Left lobe of liver (tissue), 2 donors: ENCODE measurements around the gene KAZALD1. TPM values are rescaled to one million over a fixed set of nuclear protein-coding genes. Genes with fewer than 3 reads are reported as not detected.

Experiments
- ATAC-seq: fragments of 200-7000 bp; cut with Tn5 transposase; one replicate; pipeline ENCODE4 v1.9.1; 2020; ENCODE audit warnings: mild to moderate bottlenecking, moderate library complexity
- DNase-seq: peaks from one replicate; pipeline ENCODE4 v3.0.0-alpha.2; 2020; ENCODE audit warnings: low spot score
- total RNA-seq: library from RNA; stranded (reverse); gene quantifications from one replicate; pipeline ENCODE4 v1.2.1, GENCODE V29; 2021
- donor health status: DM: no; HTN: no; CAD: no; lungs with moderate emphysema.
- donor health status: DM: no; HTN: yes; CAD: no.

The KAZALD1 gene, protein sequence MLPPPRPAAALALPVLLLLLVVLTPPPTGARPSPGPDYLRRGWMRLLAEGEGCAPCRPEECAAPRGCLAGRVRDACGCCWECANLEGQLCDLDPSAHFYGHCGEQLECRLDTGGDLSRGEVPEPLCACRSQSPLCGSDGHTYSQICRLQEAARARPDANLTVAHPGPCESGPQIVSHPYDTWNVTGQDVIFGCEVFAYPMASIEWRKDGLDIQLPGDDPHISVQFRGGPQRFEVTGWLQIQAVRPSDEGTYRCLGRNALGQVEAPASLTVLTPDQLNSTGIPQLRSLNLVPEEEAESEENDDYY
- 0.78 TPM for total RNA-seq

DNA sequence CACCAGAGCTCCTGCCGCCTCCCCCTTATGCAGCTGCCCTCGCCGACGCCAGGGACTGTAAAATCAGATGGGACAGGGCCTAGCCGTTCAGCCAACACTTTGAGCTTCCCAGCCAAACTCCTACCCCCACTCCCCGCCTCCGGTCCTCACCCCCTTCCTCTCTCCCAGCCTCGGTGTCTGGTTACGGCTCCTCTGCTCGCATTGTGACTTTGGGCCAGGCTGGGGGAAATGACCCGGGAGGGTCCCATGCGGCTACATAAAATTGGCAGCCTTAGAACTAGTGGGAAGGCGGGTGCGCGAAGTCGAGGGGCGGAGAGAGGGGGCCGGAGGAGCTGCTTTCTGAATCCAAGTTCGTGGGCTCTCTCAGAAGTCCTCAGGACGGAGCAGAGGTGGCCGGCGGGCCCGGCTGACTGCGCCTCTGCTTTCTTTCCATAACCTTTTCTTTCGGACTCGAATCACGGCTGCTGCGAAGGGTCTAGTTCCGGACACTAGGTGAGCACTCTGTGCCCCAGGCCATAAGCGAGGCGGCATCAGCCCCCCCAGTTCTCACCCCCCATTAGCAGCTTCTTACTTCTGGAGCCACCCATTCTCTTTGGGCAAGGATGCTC is at the start of gene KAZALD1:
Gene KAZALD1 (plus strand): TSS at position 366 of the 608 bp plus-strand sequence. CDS start 604 bp downstream, outside the sequence.
- ATAC-seq, result no peak
- DNase-seq, result no peak

DNA sequence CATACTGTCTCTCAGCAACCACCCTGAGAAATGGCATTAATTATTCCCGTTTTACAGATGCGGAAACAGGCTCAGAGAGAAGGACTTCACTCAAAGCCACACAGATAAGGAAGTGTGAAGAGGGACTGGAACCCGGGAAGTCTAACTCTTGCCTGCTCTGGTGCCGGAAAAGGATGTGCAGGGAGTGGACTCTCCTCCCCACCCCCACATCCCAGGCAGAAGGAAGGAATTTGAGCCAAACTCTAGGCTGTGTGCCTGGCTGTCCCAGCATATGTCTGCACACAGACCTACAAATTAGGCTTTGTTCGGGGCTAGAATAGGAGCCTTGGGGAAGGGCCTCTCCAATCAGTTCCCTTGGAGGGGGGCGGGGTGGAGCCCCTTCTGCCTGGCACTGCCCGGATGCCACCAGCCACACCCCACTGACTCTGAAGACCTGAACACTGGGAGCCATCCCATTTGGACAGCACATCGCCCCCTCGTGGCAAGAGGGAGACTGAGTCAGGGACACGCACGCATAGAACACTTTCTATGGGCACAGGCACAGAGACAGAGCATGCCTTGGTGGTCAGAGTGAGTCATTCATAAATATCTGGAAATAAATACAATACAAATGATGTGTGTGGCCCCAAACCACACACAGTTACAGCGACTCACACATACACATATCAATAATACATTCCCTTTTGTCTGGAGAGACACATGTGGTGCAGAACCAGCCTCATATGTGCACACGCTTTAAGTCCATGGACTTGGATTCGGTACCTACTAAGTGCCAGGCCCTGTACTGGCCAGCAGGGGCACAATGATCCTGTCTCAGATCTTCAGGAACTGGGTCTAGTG is 49.0 kb upstream of the KAZALD1 start:
- DNase-seq, result peak; percentile 81
- ATAC-seq, result peak; percentile 86

DNA sequence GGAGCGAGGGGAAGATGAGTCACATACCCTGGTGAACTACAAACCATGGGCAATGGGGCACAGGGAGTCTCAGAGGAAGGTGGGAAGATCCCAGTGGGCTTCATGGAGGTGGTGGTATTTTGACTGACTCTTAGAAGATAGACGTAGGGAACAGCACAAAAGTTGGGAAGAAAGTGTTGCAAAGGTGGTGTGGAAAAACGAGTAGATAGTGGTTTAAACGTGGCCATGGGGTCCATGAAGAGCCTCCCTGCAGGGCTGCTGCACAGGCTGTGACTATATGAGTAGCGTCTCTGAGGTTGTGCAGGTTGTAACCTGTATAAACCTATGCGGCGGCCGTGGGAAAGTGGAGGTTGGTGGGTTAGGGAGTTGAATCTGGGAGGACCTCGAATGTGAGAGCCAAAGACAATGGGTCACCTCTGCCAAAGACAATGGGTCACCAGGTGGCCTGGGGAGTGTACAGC is 48.4 kb upstream of the KAZALD1 start:
- ATAC-seq, result no peak
- no peak for DNase-seq

DNA sequence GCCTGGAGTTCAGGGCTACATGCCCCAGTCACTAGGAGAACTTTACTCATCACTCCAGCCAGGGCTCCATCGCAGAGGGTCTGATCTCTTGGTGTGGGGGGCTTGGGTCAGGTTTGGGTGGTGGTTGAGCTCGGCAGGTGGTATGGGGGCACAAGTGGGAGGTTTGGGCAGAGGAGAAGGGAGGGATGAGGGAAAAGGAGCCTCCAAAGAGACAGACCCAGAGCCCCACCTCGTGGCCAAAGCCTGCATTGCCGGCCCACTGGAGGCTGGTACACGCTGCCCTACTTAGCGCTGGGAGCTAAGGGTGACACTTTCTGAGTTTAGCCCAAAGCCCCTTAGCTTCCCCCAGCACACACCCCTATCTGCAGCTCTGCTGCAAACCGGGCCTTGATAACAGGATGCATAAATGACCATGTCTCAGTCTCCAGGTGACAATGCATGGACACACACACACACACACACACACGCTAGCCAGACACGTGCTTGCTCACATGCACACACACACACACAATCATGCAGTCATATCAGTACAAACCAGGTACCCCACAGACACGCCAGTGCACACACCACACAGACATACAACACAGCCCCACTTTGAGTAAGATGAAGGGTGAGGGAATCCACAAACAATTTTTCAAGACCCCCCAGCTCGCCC is 47.4 kb upstream of the KAZALD1 start:
- DNase-seq (peak; percentile 81), ATAC-seq (peak; percentile 86)

DNA sequence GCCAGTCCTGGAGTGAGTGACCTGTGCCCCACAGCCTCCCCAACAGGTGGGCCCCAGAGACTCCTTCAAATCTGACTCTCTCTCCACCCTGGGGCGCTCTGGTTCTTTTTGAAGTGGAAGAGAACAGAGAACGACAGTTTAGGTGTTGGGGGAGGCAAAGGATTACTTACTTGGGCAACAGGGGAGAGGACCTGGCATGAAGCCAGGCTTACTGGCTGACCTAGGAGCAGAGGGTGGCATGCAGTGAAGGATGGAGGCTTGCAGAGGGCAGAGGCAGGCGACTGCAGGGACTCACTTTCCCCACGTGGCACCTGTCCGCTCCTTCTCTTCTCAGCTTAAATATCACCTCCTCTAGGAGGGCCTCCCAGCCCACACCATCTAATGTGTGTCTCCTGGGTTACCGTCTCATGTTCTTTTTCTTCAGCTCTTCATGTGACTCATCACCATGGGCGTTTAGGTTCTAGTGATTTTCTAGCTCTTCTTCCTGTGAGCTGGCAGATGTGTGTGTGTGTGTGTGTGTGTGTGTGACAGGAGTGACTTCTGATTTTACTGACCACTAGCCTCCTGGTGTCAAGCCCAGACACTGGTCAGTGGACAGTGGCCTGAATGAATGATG is 46.7 kb upstream of the KAZALD1 start:
- DNase-seq, result no peak

DNA sequence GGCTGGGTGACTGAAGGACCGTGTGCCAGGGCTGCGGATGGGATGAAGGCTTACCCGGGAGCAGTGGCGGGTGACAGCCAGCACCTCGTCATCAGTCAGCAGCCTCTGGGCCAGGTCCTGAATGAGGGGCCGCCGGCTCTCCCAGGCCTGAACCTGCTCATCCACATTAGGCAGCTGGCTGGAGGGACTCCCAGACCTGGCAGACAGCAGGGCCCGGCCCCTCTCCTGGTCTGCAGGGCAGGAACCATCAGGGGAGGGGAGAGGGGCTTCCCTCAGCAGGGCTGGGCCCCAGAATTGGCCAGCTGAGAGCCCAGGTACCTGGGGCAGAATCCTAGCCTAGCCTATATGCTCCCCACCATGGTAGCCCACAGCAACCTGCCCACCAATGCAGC is 46.2 kb upstream of the KAZALD1 start:
- DNase-seq (no peak), ATAC-seq (no peak)

More for the DNA sequence above, 46.7 kb upstream of the KAZALD1 start:
- ATAC-seq, result no peak

DNA sequence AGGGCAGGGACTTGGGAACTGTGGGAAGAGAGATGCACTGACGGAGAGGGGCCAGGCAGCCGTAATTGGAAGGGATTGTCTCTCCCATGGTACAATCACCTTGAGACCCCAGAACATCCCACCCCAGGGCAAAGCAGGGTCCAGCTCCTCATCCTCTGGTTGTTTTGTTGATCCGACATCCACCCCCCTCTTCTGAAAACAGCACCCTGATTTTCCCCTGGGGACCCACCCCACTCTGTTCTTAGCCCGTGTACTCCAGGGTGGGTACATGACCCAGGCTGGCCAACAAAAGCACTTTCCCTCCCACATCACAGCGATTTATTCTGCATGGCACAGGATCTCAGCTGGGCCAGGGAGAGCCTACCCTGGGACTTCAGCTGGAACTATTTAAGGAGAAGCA is 45.0 kb upstream of the KAZALD1 start:
- DNase-seq (no peak), ATAC-seq (no peak)

DNA sequence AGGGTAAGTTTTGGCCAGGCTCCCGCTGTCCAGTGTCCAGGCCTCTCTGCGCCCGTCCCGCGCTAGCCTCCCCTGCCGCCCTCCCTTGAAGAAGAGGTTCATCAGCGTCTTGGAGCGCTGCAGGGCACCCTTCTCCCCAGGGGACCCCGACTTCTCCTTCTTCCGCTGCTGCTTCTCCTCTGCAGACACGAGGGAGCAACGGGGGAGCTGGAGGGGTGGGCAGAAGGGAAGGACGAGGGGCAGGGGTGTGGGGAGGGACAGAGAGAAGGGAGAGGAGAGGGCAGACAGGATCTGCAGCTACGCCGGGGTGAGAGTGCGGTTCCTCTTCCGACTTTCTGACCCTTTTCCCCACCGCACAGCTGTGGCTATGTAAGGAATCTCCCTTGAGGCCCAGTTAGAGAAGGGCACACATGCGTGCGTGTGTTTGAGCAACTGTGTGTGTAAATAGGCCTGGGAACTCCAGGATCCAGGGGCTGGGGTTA is 43.6 kb upstream of the KAZALD1 start:
- DNase-seq, result no peak

DNA sequence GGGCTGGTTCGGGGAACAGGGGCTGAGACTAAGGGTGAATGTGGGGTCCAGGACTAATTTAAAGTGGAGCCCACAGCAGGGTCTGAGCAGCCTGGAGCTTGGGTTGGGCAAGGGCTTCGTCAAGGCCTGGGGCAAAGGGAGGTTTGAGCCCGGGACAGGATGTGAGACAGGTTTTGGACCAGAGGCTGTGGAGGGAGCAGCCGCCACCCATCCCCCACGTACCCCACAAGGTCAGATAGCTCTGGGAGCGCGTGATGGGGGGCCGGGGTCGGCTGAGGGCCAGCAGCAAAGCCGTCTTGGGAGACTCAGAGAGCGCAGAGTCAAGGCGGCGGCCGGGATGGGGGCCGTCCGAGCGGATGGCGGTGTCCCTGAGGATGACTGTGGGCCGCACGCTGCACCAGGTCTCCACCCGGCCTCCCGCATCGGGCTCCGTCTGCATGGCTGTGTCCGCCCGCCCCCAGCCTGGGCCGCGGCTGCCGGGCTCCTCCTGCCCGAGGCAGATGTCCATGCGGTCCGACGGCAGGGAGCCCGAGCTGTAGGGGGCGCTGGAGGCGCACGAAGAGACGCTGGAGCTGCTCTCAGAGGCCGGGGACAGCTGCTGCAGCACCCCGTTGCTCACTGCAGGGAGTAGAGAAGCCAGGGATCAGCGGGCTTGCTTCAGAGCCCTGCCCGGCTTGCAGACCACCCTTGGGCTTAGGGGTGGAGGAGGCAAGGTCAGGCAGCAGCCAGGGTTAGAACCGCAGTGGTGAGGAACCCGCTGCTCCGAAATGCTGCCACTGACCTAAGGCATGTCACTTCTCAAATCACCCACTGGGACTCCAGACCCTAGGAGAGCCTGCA is 43.0 kb upstream of the KAZALD1 start:
- DNase-seq (peak; percentile 67), ATAC-seq (peak; percentile 70)

More for the DNA sequence above, 43.6 kb upstream of the KAZALD1 start:
- ATAC-seq, result no peak

DNA sequence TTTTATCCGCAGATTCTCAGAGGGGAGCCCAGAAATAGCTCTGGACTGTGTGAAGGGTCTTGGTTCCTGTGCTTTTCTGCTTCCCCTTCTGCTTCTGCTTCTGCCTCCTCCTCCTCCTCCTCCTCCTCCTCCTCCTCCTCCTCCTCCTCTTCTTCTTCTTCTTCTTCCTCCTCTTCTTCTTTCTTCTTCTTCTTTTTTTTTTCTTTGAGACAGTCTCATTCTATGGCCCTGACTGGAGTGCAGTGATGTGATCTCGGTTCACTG is 42.4 kb upstream of the KAZALD1 start:
- no peak for ATAC-seq
- DNase-seq, result no peak

DNA sequence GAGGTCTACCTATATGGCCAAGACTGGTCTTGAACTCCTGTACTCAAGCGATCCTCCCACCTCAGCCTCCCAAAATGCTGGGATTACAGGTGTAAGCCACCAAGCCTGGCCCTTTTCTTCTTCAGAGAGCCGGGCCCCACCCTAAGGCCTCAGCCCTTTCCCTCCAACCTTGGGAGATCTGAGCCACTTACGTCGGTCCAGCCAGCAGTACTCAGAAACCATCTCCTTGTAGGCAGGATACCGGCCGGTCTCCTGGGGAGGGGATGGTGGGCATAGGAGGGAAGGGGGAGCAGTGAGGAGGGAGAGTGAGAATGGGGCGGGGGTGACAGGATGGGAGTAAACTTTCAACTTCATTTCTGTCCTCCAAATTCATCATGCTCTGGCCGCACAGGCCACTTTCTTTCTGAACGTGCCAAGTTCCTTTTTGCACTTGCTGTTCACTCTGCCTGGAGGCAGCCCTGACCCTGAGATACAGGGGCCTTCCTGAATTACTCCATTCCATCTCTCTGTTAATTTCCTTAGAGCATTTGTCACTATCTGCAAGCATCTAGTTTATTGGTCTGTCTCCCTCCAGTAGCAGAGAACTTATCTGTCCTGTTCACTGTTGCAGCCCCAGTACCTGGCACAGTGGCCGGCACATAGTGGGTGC is 41.2 kb upstream of the KAZALD1 start:
- no peak for DNase-seq
- no peak for ATAC-seq

DNA sequence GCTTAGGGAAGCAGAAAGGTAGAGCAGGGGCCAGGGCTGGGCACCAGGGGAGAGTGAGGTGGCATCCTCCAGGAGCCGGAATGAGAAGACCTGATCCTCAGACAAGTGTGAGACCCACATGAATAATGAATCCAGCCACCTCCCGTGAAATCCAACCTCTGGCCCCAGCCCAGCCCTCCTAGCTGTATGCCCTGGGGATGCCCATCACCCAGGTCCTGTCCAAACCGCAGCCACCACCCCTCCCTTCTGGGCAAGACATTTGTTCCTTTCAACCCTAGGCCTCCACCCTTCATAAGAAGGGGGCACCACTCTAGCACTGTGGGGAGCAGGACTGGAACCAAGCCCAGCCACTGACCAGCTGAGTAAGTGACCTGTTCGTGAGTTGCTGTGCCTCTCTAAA is 40.5 kb upstream of the KAZALD1 start:
- DNase-seq, result no peak
- no peak for ATAC-seq

DNA sequence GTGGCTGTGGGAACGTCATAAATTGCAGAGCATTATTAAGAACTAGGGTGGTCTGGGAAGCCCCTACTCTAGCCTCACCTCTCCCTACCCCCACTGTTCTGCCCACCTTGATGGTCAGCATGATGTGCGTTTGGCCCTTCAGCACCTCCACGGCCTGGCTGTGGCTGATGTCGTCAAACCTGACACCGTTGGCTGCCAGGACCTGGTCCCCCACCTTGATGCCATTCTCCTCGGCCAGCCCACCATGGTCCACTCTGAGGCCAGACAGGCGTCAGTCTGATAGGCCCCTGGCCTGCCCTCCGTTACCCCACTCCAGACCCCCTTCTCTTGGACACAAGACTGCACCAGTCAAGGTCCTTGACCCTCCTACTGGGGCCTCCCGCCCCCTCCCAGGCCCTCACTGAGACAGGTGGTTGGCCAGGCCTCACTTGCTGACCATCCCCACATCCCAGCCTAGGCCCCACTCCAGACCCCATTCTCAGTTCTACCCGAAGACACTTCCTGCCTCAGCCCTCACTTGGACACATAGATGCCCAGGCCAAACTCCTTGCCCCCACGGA is 40.0 kb upstream of the KAZALD1 start:
- no peak for ATAC-seq
- DNase-seq, result no peak

DNA sequence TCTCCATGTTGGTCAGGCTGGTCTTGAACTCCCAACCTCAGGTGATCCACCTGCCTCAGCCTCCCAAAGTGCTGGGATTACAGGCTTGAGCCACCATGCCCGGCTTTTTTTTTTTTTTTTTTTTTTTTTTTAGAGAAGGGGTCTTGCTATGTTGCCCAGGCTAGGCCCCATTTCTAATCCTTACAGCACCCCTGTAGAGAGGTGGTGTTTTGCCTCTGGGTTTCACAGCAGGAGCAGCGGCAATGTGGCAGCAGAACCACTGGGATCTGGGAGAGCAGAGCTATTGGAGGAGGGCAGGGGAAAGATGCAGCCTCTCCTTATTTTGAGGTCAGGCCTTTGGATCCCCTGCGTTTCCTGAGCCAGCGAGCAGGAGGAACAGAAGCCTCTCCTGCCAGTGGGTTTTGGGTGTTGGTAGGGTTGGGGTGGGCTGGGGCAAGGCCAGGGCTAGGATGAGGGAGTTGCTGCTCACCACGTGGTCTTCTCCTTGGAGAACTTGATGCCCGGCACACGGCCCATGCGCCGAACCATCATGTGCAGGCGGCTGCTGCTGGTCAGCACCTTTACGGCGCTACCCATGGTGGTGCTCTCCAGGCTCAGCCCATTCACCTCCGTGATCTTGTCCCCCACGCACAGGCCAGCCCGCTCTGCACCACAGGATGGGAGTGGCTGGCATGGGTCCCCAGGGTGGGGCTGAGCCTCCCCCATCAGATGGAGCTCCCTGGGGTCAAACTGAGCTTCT is 38.7 kb upstream of the KAZALD1 start:
- ATAC-seq (no peak), DNase-seq (no peak)

DNA sequence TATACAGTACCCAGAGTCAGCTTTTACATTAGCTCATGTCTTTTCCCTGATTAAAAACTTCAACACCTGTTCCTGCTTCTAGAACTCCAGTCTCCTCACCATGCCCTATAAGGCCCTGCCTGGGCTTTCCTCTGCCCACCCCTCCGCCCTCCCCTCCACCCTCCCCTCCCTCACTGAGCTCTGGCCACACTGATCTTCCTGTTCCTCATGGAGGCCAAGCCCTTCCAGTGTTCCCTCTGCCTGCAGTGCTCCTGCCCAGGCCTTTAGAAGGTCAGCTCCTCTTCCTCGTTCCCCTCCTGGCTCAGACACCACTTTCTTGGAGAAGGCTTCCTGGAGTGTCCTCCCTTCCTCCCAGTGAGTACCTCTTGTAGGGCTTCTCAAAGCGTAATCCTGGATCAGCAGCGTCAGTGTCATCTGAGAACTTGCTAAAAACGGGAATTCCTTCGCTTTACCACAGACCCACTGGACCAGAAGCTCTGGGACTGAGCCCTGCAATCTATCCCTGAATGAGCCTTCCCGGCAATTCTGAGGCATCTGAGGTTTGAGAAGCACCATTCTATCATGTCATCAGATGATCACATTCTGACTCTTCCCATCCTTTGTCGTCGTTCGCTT is 34.6 kb upstream of the KAZALD1 start:
- DNase-seq (no peak), ATAC-seq (no peak)

DNA sequence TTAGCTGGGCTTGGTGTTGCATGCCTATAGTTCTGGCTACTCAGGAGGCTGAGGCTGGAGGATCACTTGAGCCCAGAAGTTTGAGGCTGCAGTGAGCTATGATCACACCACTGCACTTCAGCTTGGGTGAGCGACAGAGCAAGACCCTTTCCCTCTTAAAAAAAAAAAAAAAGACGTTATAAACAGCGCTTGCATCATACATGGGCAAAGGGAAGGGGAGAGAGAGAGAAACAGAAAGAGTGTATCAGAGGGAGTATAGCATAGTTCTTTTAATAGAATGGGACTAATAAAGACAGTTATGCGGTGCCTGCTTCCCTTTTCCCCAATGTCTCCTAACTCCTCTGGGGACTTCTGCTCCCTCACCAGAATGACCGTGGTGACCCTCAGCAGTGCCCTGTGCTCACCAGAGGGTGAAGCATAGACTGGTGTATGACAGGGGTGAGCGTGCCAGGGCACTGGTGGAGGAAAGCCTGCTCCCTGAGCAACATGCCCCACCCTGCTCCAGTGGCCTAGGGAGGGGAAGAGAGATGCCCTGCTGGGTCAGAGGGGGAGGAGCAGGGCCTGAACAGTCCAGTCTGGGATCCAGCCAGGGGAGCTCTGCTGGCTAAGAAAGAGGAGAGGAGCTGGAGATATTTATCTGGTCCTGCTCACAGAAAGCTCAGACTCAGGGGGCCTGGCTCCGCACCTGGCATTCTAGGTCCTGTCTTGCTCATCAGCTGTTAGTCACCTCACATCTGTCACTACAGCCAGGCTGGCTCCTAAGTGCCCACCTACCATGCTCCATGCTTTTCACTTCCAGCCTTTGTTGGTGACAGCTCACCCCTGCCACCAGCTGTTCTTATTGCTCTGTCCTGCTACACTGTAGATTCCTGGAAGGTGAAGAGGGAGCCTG is 33.1 kb upstream of the KAZALD1 start:
- ATAC-seq (no peak), DNase-seq (no peak)
